OCI-LY1 (cell line): Measurements from ENCODE around the gene MTUS2.

Experiments
- CTCF ChIP-seq: fragments of 200-600 bp; sonication (generic), shearing (Covaris generic); IDR thresholded peaks from 2 replicates; pipeline ENCODE4 v1.5.1; 2017; ENCODE audit warnings: mild to moderate bottlenecking, antibody characterized with exemption, low read length, moderate library complexity, mixed read lengths
- EZH2 ChIP-seq: fragments of 200-600 bp; sonication (generic), shearing (Covaris generic); IDR thresholded peaks from 2 replicates; pipeline ENCODE4 v1.8.0; 2017; ENCODE audit warnings: borderline replicate concordance, mixed run types, mild to moderate bottlenecking, antibody characterized with exemption, low read length, moderate library complexity, mixed read lengths

- no peak for TF ChIP-seq CTCF
- no peak for TF ChIP-seq EZH2
Observed at GRCh38 chr13:29510651-29511084, 690.5 kb downstream of the MTUS2 start.
